ENCODE results near the gene TBR1. TPM values are rescaled to one million over a fixed set of nuclear protein-coding genes. Genes with fewer than 3 reads are reported as not detected.

TBR1 gene
- total RNA-seq, 1 experiment from 2014 or later = under 0.01 TPM

DNA sequence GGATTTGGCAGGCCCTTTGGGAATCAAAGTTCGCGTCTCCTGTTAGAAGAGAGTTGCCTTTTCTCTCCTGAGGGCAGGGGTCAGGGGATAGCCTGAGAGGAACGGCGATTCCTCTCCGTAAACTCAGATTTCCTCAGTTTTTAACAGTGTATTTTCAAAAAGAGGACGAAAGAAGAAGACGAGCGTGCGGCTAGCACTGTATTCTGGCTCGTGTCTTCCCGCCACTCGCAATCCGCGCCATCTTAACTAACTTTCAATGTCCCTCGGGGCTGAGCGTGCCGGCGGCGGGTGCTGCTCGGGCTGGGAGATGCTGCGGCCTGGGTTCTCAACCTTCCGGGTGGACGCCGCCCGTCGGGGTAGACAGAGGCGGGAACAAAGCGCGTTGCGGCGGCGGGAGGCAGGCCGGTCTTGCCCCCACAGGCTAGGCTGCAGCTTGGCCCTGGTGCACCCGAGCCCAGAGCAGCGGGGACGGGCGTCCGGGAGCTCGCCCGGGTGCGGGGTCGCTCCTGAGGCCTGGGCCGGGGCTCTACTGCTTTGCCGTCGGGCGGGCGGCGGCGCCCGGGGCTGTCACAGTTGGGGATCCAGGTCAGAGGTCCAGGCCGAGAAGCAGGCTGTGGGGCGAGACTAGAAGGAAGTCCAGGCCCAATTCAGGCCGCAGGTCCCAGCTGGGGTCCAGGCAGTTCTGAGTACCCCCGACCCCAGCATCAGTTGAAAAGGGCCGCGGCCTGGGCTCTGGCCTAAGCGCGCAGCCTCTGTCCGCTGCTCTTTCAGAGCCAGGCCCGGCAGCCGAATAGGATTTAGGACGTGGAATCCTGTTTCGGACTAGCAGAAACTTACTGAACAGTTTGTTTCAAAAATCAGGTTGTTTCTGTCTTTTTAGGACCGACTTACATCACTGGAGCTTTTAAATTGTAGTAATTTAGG, 11.8 kb downstream of the TBR1 start:
- no peak for DNase-seq (ENCODE audit: low read depth)

DNA sequence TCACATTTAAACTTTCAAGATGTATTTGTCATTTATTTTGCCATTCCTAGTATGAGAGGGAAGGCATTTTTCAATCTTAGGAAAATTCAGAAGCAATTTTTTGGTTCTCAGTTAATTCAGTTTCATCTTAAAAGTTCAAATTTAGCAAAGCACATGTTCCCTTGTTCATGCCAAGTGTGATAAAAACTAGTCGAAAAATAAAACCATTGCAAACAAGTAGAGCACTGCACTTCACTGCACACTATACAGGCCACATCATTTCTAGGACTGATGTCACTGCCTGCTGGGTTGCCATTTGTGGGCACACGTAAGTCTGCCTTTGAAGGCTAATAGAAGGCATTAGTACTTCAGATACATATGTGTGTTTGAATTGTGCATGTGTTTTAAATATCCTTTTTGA, 14.3 kb downstream of the TBR1 start:
- no peak for DNase-seq (ENCODE audit: low read depth)

- DNase-seq (ENCODE audit: low read depth) = no peak
Measured at GRCh38 chr2:161432107-161432506, 16.0 kb downstream of the TBR1 start.

DNA sequence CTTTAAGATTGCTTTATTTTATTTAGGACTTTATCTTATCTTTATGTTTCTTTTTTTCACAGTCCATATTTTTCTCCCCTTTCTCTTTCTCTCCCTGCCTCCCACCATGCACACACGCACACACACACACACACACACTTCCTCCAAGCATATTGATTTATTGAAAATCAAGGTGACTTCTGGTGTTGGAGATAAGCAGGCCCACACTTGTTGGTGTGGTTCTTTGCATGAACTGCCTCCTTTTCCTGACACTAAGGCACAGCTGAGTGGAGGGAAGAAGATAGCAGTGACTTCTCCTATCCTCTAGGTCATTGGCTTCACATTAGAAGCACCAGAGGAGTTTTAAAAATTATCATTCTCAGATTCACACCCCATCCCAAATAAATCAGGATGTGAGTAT, 18.0 kb downstream of the TBR1 start:
- no peak for DNase-seq (ENCODE audit: low read depth)

GRCh38 chr2:161436411-161436810, 20.3 kb downstream of the TBR1 start:
- DNase-seq (ENCODE audit: low read depth) = peak; percentile 30

- DNase-seq (ENCODE audit: low read depth) = no peak
Measured at GRCh38 chr2:161438598-161438997, 22.5 kb downstream of the TBR1 start.

DNA sequence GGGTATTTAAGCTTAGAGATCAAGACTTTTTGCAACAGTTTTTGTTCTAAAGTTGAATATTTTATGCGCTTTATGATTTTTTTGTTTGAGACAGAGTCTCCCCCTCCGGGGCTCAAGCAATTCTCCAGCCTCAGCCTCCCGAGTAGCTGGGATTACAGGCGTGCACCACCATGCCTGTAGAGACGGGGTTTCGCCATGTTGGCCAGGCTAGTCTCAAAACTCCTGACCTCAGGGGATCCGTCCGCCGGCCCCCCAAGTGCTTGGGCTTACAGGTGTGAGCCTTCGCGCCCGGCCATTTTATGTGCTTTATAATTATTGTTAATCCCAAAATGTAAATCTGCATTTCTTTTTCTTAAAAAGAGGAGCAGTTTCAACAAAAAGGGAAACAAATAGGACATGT, 29.0 kb downstream of the TBR1 start:
- DNase-seq (ENCODE audit: low read depth) = no peak

GRCh38 chr2:161448431-161448830, 32.3 kb downstream of the TBR1 start:
- no peak for DNase-seq (ENCODE audit: low read depth)

DNA sequence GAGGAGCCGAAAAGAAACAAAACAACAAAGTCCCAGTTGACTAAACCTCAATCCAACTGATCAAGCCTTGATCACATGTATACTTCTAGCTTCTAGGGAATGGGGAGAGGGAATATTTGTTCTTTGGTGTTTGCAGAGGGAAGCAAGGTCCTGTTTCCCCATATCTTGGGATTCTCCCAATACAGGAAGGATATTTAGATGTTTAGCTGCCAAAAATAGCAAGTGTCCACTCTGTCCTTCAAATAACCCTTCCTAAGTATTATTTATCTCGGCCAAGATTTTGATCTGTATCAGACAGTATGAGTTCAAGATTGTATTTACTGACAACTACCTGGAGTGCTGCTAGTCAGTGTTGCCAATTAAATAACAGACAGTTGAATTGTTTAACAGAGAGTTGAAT, 55.5 kb downstream of the TBR1 start:
- no peak for DNase-seq (ENCODE audit: low read depth)

DNA sequence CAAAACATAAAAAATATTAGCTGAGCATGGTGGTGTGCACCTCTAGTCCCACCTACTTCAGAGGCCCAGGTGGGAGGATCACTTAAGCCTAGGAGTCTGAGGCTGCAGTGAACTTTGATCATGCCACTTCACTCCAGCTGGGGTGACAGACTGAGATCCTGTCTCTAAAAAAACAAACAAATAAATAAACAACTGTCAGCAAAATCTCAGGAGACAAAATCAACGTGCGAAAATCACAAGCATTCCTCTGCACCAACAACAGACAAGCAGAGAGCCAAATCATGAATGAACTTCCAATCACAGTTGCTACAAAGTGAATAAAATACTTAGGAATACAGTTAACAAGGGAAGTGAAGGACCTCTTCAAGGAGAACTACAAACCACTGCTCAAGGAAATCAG, 58.8 kb downstream of the TBR1 start:
- DNase-seq (ENCODE audit: low read depth) = no peak

Other genes starting within 250 kb of the TBR1 start
- gene PSMD14, start 107.9 kb upstream of the TBR1 start, total RNA-seq (2014; rRNA removed; shearing (Covaris generic)) = 198 and 202 TPM in 2 replicates
- not detected in 2 replicates for gene SLC4A10, start 208.1 kb downstream of the TBR1 start, total RNA-seq (2014; rRNA removed; shearing (Covaris generic))

Measured in RPMI7951 (cell line).